Peyer's patch (tissue), 4 donors: ENCODE data around the gene NOP10. TPM values are rescaled to one million over a fixed set of nuclear protein-coding genes. Genes with fewer than 3 reads are reported as not detected.

Experiments used
- DNase-seq, 3 donors: peaks; one replicate each; pipeline ENCODE4 v3.0.0-alpha.2; 2017 to 2019
- H3K27ac ChIP-seq, 4 donors: fragments of 200-600 bp; sonication (generic); one replicate each; pipeline ENCODE4 v1.5.1; 2016 to 2019
- H3K27me3 ChIP-seq, 2 donors: fragments of 200-600 bp; sonication (generic); one replicate each; pipeline ENCODE4 v1.5.1; 2019
- H3K36me3 ChIP-seq, 3 donors: fragments of 200-600 bp; sonication (generic); one replicate each; pipeline ENCODE4 v1.5.1; 2016 to 2019
- H3K4me1 ChIP-seq, 4 donors: fragments of 200-600 bp; sonication (generic); one replicate each; pipeline ENCODE4 v1.5.1; 2016 to 2019
- H3K4me3 ChIP-seq, 4 donors: fragments of 200-600 bp; sonication (generic); 1 replicate in 3 of 4; 2 replicates in 1 of 4; pipeline ENCODE4 v1.5.1; 2016 to 2019; ENCODE audit warnings: mild to moderate bottlenecking in 1 of 4
- H3K9me3 ChIP-seq, 4 donors: fragments of 200-600 bp; sonication (generic); one replicate each; pipeline ENCODE4 v1.5.1; 2016 to 2019; ENCODE audit warnings: mild to moderate bottlenecking in 1 of 4
- POLR2A ChIP-seq, 2 donors: fragments of 450-650 bp; IDR thresholded peaks; one replicate each; pipeline ENCODE4 v1.5.1; 2017; ENCODE audit warnings: antibody characterized with exemption in 2 of 2, mild to moderate bottlenecking in 2 of 2, moderate library complexity in 2 of 2
- total RNA-seq, 4 donors: library from RNA; depleted of rRNA; stranded (reverse); fragments of >200 nt; gene quantifications; one replicate each; pipeline ENCODE4 v1.1.0, GENCODE V29; 2016
- TF ChIP-seq, protein P1 (sequence below), 6 experiments: fragments of 450-650 bp in 4 of 6; fragments of 200-600 bp in 2 of 6; sonication (generic) in 1 of 6; IDR thresholded peaks; one replicate each; pipeline ENCODE4 v1.5.1; 2017 to 2019; ENCODE audit warnings: antibody characterized with exemption in 6 of 6, mild to moderate bottlenecking in 3 of 6, moderate library complexity in 1 of 6

NOP10 gene
- total RNA-seq, 4 donors from 2014 or later: 56.2 to 143 (median 96.3) TPM

DNA sequence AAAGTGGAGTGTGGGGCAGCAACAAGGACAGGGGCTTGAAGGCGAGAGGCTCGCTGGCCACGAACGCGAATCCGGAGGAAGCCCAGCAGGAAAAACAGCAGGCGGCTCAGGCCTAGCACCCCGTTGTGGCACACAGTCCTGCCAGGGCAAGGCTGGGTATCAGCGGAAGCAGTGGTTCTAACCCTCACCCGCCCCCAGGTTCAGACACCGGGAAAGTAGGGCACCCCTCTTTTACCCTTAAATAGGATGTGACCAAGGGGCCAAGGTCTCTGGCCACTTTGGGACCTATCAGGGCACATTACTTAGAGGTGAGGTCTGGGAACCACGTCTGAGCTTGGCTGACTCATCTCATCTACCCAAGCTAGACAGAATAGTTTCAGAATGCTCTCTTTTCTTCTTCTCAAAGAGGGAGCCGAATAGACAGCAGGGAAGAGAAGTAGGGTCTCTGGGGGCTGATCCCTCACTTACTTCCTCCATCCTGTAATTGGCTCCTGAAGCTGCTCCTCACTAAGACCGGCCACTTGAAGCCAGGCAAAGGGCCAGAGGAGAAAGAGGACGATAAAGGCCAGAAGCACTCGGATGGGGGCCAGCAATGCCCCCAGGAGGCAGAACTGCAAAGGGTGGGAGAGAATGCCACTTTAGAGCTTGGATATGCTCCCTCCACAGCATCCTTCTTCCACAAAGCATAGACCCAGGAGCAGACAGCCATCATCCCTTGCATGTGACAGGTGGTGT is 22.3 kb upstream of the NOP10 start:
- Histone ChIP-seq H3K4me3 (peak overlapping the region in 3 of 4 donors; percentile 81 to 95 (median 82)), H3K4me1 (peaks cover 0 to 54% (median 8%) of the 10 kb centered on the region in 4 donors), H3K36me3 (peaks cover 0 to 34% (median 0%) of the 10 kb centered on the region in 3 donors), H3K27me3 (no peaks in the 10 kb centered on the region), H3K27ac (peak overlapping the region; percentile 93 to 99 (median 98)), H3K9me3 (no peaks in the 10 kb centered on the region)
- no peak for DNase-seq
- TF ChIP-seq, protein P1, sequence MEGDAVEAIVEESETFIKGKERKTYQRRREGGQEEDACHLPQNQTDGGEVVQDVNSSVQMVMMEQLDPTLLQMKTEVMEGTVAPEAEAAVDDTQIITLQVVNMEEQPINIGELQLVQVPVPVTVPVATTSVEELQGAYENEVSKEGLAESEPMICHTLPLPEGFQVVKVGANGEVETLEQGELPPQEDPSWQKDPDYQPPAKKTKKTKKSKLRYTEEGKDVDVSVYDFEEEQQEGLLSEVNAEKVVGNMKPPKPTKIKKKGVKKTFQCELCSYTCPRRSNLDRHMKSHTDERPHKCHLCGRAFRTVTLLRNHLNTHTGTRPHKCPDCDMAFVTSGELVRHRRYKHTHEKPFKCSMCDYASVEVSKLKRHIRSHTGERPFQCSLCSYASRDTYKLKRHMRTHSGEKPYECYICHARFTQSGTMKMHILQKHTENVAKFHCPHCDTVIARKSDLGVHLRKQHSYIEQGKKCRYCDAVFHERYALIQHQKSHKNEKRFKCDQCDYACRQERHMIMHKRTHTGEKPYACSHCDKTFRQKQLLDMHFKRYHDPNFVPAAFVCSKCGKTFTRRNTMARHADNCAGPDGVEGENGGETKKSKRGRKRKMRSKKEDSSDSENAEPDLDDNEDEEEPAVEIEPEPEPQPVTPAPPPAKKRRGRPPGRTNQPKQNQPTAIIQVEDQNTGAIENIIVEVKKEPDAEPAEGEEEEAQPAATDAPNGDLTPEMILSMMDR (IDR thresholded peaks at IDR 0.05): no peak
- TF ChIP-seq POLR2A (IDR thresholded peaks at IDR 0.05): no peak

DNA sequence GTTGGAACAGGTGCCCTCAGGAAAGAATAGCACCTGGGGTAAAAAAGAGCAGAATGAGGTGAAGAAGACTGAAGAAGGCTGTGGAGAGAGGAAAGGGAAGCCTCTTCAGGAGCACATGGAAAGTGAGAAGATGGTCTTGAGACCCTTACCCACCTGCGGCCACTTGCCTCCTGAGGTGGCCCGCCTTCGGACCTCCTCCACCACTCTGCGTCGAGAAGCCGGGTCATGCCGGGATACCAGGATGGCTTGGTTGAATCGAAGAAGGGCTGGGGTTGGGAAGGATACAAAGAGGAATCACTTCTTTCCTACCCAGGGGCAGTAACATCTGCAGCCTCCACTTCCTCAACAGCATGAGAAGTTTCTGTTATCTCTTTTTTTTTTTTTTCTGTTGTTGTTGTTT is 21.1 kb upstream of the NOP10 start:
- Histone ChIP-seq H3K9me3 (no peaks in the 10 kb centered on the region), H3K4me3 (no peak overlapping the region), H3K4me1 (peaks cover 0 to 65% (median 10%) of the 10 kb centered on the region in 4 donors), H3K36me3 (peaks cover 0 to 47% (median 0%) of the 10 kb centered on the region in 3 donors), H3K27me3 (no peaks in the 10 kb centered on the region), H3K27ac (peak overlapping the region in 2 of 4 donors; percentile 76 to 89)
- no peak for DNase-seq
- TF ChIP-seq, protein P1 (IDR thresholded peaks at IDR 0.05): no peak
- TF ChIP-seq POLR2A (IDR thresholded peaks at IDR 0.05): no peak

DNA sequence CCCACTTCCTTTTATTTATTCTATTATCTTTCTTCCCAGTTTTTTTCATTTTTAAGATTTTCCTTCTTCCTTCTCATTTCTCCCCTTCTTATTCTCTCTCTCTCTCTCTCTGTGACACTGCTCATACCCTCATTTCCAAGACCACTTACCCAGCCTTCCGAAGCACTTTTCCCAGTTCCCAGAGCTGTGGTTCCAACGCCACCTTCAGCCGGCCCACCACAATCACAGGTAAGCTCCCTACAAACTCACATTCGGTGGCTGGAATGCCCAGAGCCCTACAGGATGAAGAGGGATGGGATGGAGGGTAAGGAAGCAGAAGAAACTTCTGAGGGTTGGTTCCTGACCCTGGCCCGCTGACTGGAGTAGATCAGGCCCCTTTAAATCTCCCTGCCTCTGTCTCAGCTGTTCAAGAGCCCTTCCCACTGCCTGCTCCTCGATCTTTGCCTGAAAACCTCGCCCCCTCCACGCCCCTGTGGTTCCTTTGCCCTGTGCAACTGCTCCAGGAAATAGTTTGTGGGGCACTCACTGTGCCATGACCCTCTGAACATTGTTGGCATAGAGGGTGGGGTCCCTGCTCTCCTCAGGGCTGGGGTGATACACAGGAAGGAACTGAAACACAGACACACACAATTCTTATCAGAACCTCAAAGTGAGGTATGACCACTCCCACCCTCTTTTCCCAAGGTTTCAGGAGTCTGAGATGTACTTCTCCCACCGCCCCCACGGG is 19.3 kb upstream of the NOP10 start:
- Histone ChIP-seq H3K4me3 (peak overlapping the region in 2 of 4 donors; percentile 30 to 32), H3K36me3 (peaks cover 0 to 65% (median 0%) of the 10 kb centered on the region in 3 donors), H3K9me3 (no peaks in the 10 kb centered on the region), H3K27ac (peak overlapping the region in 3 of 4 donors; percentile 76 to 93 (median 89)), H3K27me3 (no peaks in the 10 kb centered on the region), H3K4me1 (peaks cover 0 to 58% (median 9%) of the 10 kb centered on the region in 4 donors)
- TF ChIP-seq, protein P1 (IDR thresholded peaks at IDR 0.05): peak in 2 of 6 experiments; percentile 9 to 15
- peak; percentile 41 to 81 for TF ChIP-seq POLR2A (IDR thresholded peaks at IDR 0.05)
- DNase-seq: peak in 2 of 3 donors; percentile 86 to 87

DNA sequence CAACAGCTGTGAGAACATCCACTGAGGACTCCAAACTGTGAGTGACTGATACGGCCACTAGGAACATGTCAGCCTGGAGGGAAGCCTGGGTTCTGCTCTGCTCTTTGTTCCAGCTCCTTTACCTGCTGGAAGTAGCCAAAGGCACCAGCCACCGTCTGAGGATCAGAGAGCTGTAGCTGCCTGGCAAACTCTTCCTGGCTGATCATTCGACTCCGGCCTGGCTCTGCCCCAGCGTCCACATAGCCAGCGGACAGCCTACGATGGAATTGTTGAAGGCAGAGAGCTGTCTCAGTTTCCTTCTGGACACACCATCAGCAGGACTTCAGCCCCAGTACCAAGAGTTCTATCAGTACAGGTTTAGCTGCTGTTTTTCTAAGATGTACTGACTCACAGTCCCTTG is 18.3 kb upstream of the NOP10 start:
- DNase-seq: no peak
- H3K27ac ChIP-seq: peak overlapping the region in 3 of 4 donors; percentile 32 to 89 (median 76)
- H3K27me3 ChIP-seq: no peaks in the 10 kb centered on the region
- peak overlapping the region in 1 of 4 donors; percentile 32 for H3K4me3 ChIP-seq
- H3K4me1 ChIP-seq: peaks cover 0 to 57% (median 9%) of the 10 kb centered on the region in 4 donors
- no peaks in the 10 kb centered on the region for H3K9me3 ChIP-seq
- peaks cover 0 to 74% (median 0%) of the 10 kb centered on the region in 3 donors for H3K36me3 ChIP-seq
- TF ChIP-seq POLR2A (IDR thresholded peaks at IDR 0.05): no peak
- TF ChIP-seq, protein P1 (IDR thresholded peaks at IDR 0.05): no peak

DNA sequence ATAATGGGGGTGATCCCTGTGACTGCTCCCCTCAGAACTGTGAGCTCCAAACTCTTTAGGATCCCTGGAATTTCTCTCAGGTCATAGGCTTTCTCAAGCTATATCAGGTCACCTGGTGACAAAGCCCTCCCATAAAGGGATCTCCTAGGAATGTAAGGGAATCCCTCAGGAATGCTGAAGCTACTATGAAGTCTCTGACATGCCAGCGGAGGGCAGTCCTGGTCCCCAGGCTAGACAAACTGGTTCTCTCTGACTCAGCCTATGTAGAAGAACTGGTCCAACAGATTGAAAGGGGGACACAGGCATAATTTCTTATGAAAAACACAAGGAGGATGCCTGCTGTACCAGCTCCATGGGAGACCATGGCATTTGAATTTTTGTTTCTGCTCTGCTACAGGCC is 17.4 kb upstream of the NOP10 start:
- Histone ChIP-seq H3K4me3 (no peak overlapping the region), H3K9me3 (no peaks in the 10 kb centered on the region), H3K4me1 (peaks cover 0 to 47% (median 4%) of the 10 kb centered on the region in 4 donors), H3K27me3 (no peaks in the 10 kb centered on the region), H3K27ac (peak overlapping the region in 2 of 4 donors; percentile 65 to 80), H3K36me3 (peaks cover 0 to 84% (median 0%) of the 10 kb centered on the region in 3 donors)
- no peak for TF ChIP-seq POLR2A (IDR thresholded peaks at IDR 0.05)
- TF ChIP-seq, protein P1 (IDR thresholded peaks at IDR 0.05): no peak
- DNase-seq: no peak
